Karpas-422 (cell line): Measurements from ENCODE around the gene RALGAPA2. TPM values are rescaled to one million over a fixed set of nuclear protein-coding genes. Genes with fewer than 3 reads are reported as not detected.

Experiments
- DNase-seq: peaks from one replicate; pipeline ENCODE4 v3.0.0-alpha.2; 2015
- H2AFZ ChIP-seq: fragments of 200-600 bp; sonication (generic); 2 replicates; pipeline ENCODE4 v1.6.1; 2014; ENCODE audit warnings: antibody characterized with exemption, low read length, mixed read lengths
- H3K27ac ChIP-seq: fragments of 200-600 bp; sonication (generic); 2 replicates; pipeline ENCODE4 v1.5.1; 2014; ENCODE audit warnings: mild to moderate bottlenecking, low read length, moderate library complexity
- H3K27me3 ChIP-seq: fragments of 200-600 bp; sonication (generic); 2 replicates; pipeline ENCODE4 v1.6.1; 2014; ENCODE audit warnings: low read length, mixed read lengths
- H3K36me3 ChIP-seq: fragments of 200-600 bp; sonication (generic); 2 replicates; pipeline ENCODE4 v1.6.1; 2014; ENCODE audit warnings: low read length, mixed read lengths; ENCODE audit not compliant: insufficient read depth
- H3K4me1 ChIP-seq: fragments of 200-600 bp; sonication (generic); 2 replicates; pipeline ENCODE4 v1.6.1; 2014; ENCODE audit warnings: mild to moderate bottlenecking, low read length, mixed read lengths
- H3K4me2 ChIP-seq: fragments of 200-600 bp; sonication (generic); 2 replicates; pipeline ENCODE4 v1.6.1; 2014; ENCODE audit warnings: low read length, low read depth, mild to moderate bottlenecking; ENCODE audit not compliant: poor library complexity, severe bottlenecking
- H3K4me3 ChIP-seq: fragments of 200-600 bp; sonication (generic); 2 replicates; pipeline ENCODE4 v1.5.1; 2014; ENCODE audit warnings: mild to moderate bottlenecking, antibody characterized with exemption, low read length, mixed read lengths
- H3K79me2 ChIP-seq: fragments of 200-600 bp; sonication (generic); 2 replicates; pipeline ENCODE4 v1.6.1; 2014; ENCODE audit warnings: mild to moderate bottlenecking, low read length, mixed read lengths
- H3K9ac ChIP-seq: fragments of 200-600 bp; sonication (generic); 2 replicates; pipeline ENCODE4 v1.6.0; 2014; ENCODE audit warnings: low read length
- H3K9me2 ChIP-seq: fragments of 200-600 bp; sonication (generic), shearing (Covaris generic); replicated peaks from 2 replicates; pipeline ENCODE4 v1.6.0; 2014; ENCODE audit warnings: mild to moderate bottlenecking, low read length, moderate library complexity; ENCODE audit not compliant: insufficient read depth
- H3K9me3 ChIP-seq: fragments of 300-700, 200-600 bp; sonication (generic); 2 replicates; pipeline ENCODE4 v1.6.1; 2014; ENCODE audit warnings: low read length, mixed read lengths
- H4K20me1 ChIP-seq: fragments of 200-600 bp; sonication (generic); 2 replicates; pipeline ENCODE4 v1.6.1; 2014; ENCODE audit warnings: mild to moderate bottlenecking, antibody characterized with exemption, low read length, low read depth; ENCODE audit not compliant: insufficient read depth
- total RNA-seq: library from RNA; depleted of rRNA; stranded (reverse); fragments of >200 nt; shearing (Covaris generic); gene quantifications from 2 replicates; pipeline ENCODE4 v1.2.3, GENCODE V29; 2014; ENCODE audit warnings: low replicate concordance

Gene RALGAPA2
- total RNA-seq, 1 experiment from 2014 or later: 6.3 TPM

DNA sequence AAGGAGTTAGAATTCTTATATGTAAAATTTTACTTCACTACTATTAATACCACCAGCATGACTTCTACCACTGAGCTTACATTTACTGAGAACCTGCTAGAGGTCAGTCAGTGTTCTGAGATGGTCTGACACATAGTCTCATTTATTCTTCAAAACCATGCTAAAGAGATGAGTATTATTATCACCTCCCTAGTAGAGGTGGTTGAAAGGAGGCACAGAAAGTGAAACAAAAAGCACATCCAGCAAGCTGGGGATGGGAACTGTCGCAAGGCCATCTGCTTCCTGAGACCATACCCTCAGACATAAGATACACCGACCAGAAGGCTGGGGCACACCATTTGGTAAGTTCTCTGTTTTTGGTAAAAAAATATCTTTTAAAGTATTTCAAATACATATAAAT, 206.9 kb downstream of the RALGAPA2 start:
- H3K9ac ChIP-seq: no peak overlapping the region
- no peak overlapping the region for H3K4me2 ChIP-seq
- no peak for DNase-seq

DNA sequence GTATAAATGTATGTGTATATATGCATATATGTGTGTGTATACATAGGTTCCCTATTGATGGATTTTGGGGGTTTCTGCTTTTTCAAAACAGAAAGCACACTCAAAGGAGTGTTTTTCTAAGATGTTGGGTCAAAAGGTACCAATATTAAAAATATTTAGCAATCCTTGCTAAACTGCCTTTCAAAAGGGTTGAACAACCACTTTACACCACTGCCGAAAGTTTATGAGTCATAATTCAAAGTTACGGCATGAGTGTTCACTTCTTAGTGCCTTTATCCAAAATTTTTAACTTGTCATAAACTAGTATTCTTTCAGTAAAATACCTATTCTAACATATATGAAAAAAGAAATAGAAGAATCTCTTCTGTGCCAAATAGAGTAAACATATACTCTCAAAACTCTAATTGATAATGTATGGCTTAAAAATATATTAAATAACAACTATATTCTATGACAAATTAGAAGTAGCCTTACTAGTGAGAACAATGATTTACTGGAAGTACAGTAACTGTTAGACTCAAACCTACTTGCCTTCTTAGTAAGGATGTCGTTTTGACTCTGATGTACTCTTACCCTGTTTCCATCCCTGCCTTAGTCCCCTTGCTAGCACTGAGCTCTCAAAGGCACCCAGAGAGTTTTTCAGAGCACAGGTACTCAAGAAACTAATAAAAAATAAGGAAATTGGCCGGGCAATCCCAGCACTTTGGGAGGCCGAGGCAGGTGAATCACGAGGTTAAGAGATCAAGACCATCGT, 208.5 kb downstream of the RALGAPA2 start:
- Histone ChIP-seq H3K9me3 (no peaks in the 10 kb centered on the region), H3K4me2 (no peak overlapping the region), H3K27ac (no peak overlapping the region), H3K79me2 (no peaks in the 10 kb centered on the region), H3K4me1 (no peaks in the 10 kb centered on the region), H3K27me3 (no peaks in the 10 kb centered on the region), H3K9me2 (no peaks in the 10 kb centered on the region), H4K20me1 (no peaks in the 10 kb centered on the region), H3K9ac (no peak overlapping the region), H3K4me3 (no peak overlapping the region), H3K36me3 (no peaks in the 10 kb centered on the region), H2AFZ (no peak overlapping the region)
- DNase-seq: no peak

More for the DNA sequence above, 206.9 kb downstream of the RALGAPA2 start:
- Histone ChIP-seq H3K4me1 (no peaks in the 10 kb centered on the region), H4K20me1 (no peaks in the 10 kb centered on the region), H3K79me2 (no peaks in the 10 kb centered on the region), H2AFZ (no peak overlapping the region), H3K27me3 (no peaks in the 10 kb centered on the region), H3K36me3 (no peaks in the 10 kb centered on the region), H3K4me3 (no peak overlapping the region), H3K27ac (no peak overlapping the region), H3K9me2 (no peaks in the 10 kb centered on the region), H3K9me3 (no peaks in the 10 kb centered on the region)

DNA sequence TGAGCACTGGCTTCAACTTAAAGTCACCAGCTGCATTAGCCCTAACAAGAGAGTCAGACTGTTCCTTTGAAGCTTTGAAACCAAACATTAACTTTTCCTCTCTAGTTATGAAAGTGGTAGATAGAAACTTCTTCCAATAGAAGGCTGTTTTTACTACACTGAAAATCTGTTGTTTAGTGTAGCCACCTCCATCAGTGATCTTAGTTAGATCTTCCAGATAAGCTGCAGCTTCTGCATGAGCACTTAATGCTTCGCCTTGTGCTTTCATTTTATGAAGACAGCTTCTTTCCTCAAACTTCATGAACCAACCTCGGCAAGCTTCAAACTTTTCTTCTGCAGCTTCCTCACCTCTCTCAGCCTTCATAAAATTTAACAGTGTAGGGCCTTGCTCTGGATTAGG, 211.3 kb downstream of the RALGAPA2 start:
- H3K27ac ChIP-seq: no peak overlapping the region
- H2AFZ ChIP-seq: no peak overlapping the region
- H3K9me3 ChIP-seq: no peaks in the 10 kb centered on the region
- H4K20me1 ChIP-seq: no peaks in the 10 kb centered on the region
- no peaks in the 10 kb centered on the region for H3K9me2 ChIP-seq
- no peaks in the 10 kb centered on the region for H3K36me3 ChIP-seq
- no peak for DNase-seq
- no peaks in the 10 kb centered on the region for H3K27me3 ChIP-seq
- no peak overlapping the region for H3K4me2 ChIP-seq
- no peak overlapping the region for H3K9ac ChIP-seq
- H3K79me2 ChIP-seq: no peaks in the 10 kb centered on the region
- no peak overlapping the region for H3K4me3 ChIP-seq
- H3K4me1 ChIP-seq: no peaks in the 10 kb centered on the region

DNA sequence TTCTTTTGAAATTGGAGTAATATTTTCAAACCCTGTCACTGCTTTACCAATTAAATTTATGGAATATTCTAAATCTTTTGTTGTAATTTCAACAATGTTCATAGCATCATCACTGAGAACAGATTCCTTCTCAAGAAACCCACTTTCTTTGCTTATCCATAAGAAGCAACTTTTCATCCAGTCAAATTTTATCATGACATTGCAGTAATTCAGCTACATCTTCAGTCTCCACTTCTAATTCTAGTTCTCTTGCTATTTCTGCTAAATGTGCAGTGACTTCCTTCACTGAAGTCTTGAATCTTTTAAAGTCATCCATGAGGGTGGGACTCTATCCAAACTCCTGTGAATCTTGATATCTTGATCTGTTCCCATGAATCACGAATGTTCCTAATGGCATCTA, 212.1 kb downstream of the RALGAPA2 start:
- DNase-seq: no peak
- no peaks in the 10 kb centered on the region for H3K4me1 ChIP-seq
- no peaks in the 10 kb centered on the region for H3K9me3 ChIP-seq
- no peak overlapping the region for H3K4me3 ChIP-seq
- H3K4me2 ChIP-seq: no peak overlapping the region
- H3K36me3 ChIP-seq: no peaks in the 10 kb centered on the region
- no peak overlapping the region for H3K27ac ChIP-seq
- no peaks in the 10 kb centered on the region for H3K79me2 ChIP-seq
- no peaks in the 10 kb centered on the region for H3K27me3 ChIP-seq
- H3K9ac ChIP-seq: no peak overlapping the region
- H2AFZ ChIP-seq: no peak overlapping the region
- no peaks in the 10 kb centered on the region for H4K20me1 ChIP-seq
- H3K9me2 ChIP-seq: no peaks in the 10 kb centered on the region

DNA sequence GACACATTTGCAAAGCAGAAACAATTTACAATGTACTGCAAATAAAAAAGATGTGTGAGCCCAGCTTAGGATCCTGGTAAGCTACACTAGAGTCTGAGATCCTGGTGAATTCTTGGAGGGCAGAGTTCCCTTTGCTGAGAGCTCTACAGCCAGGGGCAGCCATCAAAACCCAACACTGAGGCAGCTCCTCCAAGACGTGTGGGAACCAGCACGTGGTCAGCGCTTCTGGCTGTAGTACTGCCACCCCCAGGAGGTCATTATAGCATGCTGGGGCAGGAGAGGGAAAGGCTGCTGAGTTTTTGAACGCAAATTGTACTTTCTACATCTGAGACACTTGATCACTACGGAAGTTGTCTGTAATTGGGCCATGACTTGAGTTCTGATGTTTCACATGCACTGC, 213.0 kb downstream of the RALGAPA2 start:
- H3K9ac ChIP-seq: no peak overlapping the region
- H2AFZ ChIP-seq: no peak overlapping the region
- H3K27ac ChIP-seq: no peak overlapping the region
- H3K79me2 ChIP-seq: no peaks in the 10 kb centered on the region
- H3K4me2 ChIP-seq: no peak overlapping the region
- H3K9me3 ChIP-seq: no peaks in the 10 kb centered on the region
- no peaks in the 10 kb centered on the region for H4K20me1 ChIP-seq
- no peaks in the 10 kb centered on the region for H3K4me1 ChIP-seq
- DNase-seq: no peak
- no peaks in the 10 kb centered on the region for H3K27me3 ChIP-seq
- no peaks in the 10 kb centered on the region for H3K36me3 ChIP-seq
- no peaks in the 10 kb centered on the region for H3K9me2 ChIP-seq
- H3K4me3 ChIP-seq: no peak overlapping the region

DNA sequence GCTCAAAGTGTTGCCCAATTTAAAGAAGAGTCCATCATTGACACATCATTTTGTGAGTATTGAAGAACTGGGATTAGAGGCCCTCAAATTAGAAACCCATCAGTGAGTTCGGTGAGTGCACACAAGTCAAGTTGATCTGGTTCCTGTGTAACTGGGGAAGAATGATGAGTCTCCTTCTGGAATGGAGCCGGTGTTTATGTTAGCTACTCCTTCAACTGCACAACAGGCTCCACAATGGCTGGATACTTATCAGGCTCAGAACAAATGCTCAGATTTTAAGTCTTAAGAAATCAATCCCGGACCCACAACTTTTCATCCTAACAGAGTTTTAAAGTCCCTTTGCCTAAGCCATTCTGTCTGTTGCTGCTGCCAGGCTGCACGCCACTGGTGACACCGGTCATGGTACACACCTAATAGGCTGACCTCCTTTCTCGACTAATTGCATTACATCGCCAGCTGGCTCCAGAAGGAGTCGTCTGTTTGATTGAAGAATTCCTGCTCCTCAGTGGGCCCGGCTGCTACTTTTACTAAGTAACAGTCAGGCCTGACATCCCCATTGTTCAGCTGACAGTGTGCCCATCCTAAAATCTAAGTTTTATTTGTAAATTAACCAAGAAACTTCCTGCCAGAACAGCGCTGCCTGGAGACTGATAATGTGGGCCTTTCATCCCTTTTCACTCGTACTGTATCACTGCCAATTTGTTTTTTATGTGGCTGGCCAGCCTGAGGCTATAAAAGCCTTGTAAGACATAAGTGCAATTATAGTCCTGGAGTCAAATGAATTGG, 214.2 kb downstream of the RALGAPA2 start:
- Histone ChIP-seq H3K9me3 (no peaks in the 10 kb centered on the region), H3K27ac (no peak overlapping the region), H3K4me1 (no peaks in the 10 kb centered on the region), H4K20me1 (no peaks in the 10 kb centered on the region), H3K4me2 (no peak overlapping the region), H3K9ac (no peak overlapping the region), H3K79me2 (no peaks in the 10 kb centered on the region), H2AFZ (no peak overlapping the region), H3K36me3 (no peaks in the 10 kb centered on the region), H3K9me2 (no peaks in the 10 kb centered on the region), H3K27me3 (no peaks in the 10 kb centered on the region), H3K4me3 (no peak overlapping the region)
- no peak for DNase-seq

DNA sequence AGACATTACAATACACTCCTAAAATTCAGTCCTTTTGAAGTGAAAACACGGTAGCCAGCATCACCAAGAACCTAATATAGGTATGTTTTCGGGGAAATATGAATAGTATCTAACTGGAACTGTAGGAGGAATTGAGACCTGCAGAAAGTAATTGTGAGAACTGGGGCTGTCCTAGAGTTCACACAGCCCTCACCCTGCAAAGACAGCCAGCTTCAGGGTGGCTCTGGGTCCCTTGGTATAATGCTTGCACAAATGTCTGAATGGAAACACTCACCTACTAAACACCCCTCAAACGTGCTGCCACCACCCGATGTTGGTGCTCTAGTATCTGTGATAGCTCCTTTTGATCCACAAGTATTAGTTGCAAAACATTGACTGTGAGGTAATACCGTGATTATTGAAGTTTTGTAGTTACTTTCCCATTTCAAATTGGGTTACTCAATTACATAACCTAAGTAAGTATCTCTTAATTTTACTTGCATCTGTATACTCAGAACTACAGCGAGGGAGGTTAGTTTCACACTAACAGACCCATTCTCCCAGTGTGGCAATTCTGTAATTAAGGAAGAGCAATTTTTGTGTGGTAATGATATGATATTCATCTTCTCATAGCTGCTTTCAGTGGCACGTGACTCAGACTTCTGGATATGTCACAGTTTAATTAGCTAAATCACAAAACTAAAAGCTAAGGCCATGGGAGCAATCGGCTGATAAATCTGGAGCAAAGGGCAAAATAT, 215.0 kb downstream of the RALGAPA2 start:
- Histone ChIP-seq H3K79me2 (no peaks in the 10 kb centered on the region), H3K4me2 (no peak overlapping the region), H2AFZ (no peak overlapping the region), H3K9me2 (no peaks in the 10 kb centered on the region), H3K4me3 (no peak overlapping the region), H3K36me3 (no peaks in the 10 kb centered on the region), H3K9ac (no peak overlapping the region), H3K4me1 (no peaks in the 10 kb centered on the region), H4K20me1 (no peaks in the 10 kb centered on the region), H3K27ac (no peak overlapping the region), H3K9me3 (no peaks in the 10 kb centered on the region), H3K27me3 (no peaks in the 10 kb centered on the region)
- DNase-seq: no peak
